HG03442 (cell line): ENCODE results near the gene CHKA.
A peak's percentile ranks its signal among the peaks of the same experiment; 100 is the strongest.

Source experiments
- ATAC-seq: cut with Tn5 transposase; IDR thresholded peaks from one replicate; pipeline ENCODE4 v1.9.1; 2021; ENCODE audit warnings: mild to moderate bottlenecking, moderate library complexity; ENCODE audit not compliant: unreplicated experiment

CHKA gene

GRCh38 chr11:68121067-68121899, at the start of gene CHKA:
Gene CHKA (minus strand): TSS chr11:68121388. CDS start chr11:68121177, 211 bp downstream.
- peak; percentile 80 for ATAC-seq

GRCh38 chr11:68169442-68169841, 48.3 kb upstream of the CHKA start:
- ATAC-seq = no peak

GRCh38 chr11:68168694-68169093, 47.5 kb upstream of the CHKA start:
- no peak for ATAC-seq

- no peak for ATAC-seq
Measured at GRCh38 chr11:68167474-68167873, 46.3 kb upstream of the CHKA start.

- no peak for ATAC-seq
Measured at GRCh38 chr11:68166969-68167368, 45.8 kb upstream of the CHKA start.

- no peak for ATAC-seq
Measured at GRCh38 chr11:68165601-68166000, 44.4 kb upstream of the CHKA start.

GRCh38 chr11:68164437-68164836, 43.2 kb upstream of the CHKA start:
- ATAC-seq = no peak

- ATAC-seq = no peak
Measured at GRCh38 chr11:68163691-68164090, 42.5 kb upstream of the CHKA start.

- ATAC-seq = no peak
Measured at GRCh38 chr11:68160100-68160695, 39.0 kb upstream of the CHKA start.

- no peak for ATAC-seq
Measured at GRCh38 chr11:68159665-68160064, 38.5 kb upstream of the CHKA start.

GRCh38 chr11:68159161-68159560, 38.0 kb upstream of the CHKA start:
- no peak for ATAC-seq

GRCh38 chr11:68158580-68158979, 37.4 kb upstream of the CHKA start:
- ATAC-seq = no peak

- no peak for ATAC-seq
Measured at GRCh38 chr11:68153742-68154141, 32.6 kb upstream of the CHKA start.

- ATAC-seq = no peak
Measured at GRCh38 chr11:68150037-68150436, 28.8 kb upstream of the CHKA start.

- no peak for ATAC-seq
Measured at GRCh38 chr11:68149417-68149816, 28.2 kb upstream of the CHKA start.

- no peak for ATAC-seq
Measured at GRCh38 chr11:68148879-68149278, 27.7 kb upstream of the CHKA start.

GRCh38 chr11:68148071-68148805, 27.1 kb upstream of the CHKA start:
- ATAC-seq = no peak

GRCh38 chr11:68146704-68147474, 25.7 kb upstream of the CHKA start:
- ATAC-seq = no peak

- no peak for ATAC-seq
Measured at GRCh38 chr11:68146010-68146540, 24.9 kb upstream of the CHKA start.

GRCh38 chr11:68145120-68145866, 24.1 kb upstream of the CHKA start:
- no peak for ATAC-seq
